ENCODE measurements around the gene FHIT.

Gene FHIT

GRCh38 chr3:60343831-60344230 lies 907.4 kb downstream of the FHIT start:
- no peaks in the 10 kb centered on the region for H3K9me3 ChIP-seq (ENCODE audit: control insufficient read depth, low read length)
- TF ChIP-seq CTCF (IDR thresholded peaks at IDR 0.05) = no peak
- no peaks in the 10 kb centered on the region for H3K4me1 ChIP-seq
- H3K9ac ChIP-seq = no peak overlapping the region
- no peak overlapping the region for H3K4me2 ChIP-seq (ENCODE audit: low read length)
- H3K4me3 ChIP-seq (ENCODE audit: low read depth, low read length) = no peak overlapping the region
- H3K27me3 ChIP-seq (ENCODE audit: control insufficient read depth, insufficient read depth, low read length) = no peaks in the 10 kb centered on the region
- H2AFZ ChIP-seq = no peak overlapping the region
- no peak overlapping the region for H3K27ac ChIP-seq
- H3K79me2 ChIP-seq = no peaks in the 10 kb centered on the region
- no peaks in the 10 kb centered on the region for H3K36me3 ChIP-seq (ENCODE audit: control insufficient read depth, insufficient read depth, low read length)

- Histone ChIP-seq H3K4me2 (ENCODE audit: low read length) (no peak overlapping the region), H3K4me1 (no peaks in the 10 kb centered on the region), H3K9me3 (ENCODE audit: control insufficient read depth, low read length) (no peaks in the 10 kb centered on the region), H3K9ac (no peak overlapping the region), H3K27ac (no peak overlapping the region), H2AFZ (no peak overlapping the region), H3K4me3 (ENCODE audit: low read depth, low read length) (no peak overlapping the region), H3K27me3 (ENCODE audit: control insufficient read depth, insufficient read depth, low read length) (no peaks in the 10 kb centered on the region), H3K36me3 (ENCODE audit: control insufficient read depth, insufficient read depth, low read length) (no peaks in the 10 kb centered on the region), H3K79me2 (no peaks in the 10 kb centered on the region)
- no peak for TF ChIP-seq CTCF (IDR thresholded peaks at IDR 0.05)
These were observed 911.9 kb downstream of the FHIT start for GRCh38 chr3:60339304-60339703.

- Histone ChIP-seq H3K27me3 (ENCODE audit: control insufficient read depth, insufficient read depth, low read length) (no peaks in the 10 kb centered on the region), H3K36me3 (ENCODE audit: control insufficient read depth, insufficient read depth, low read length) (no peaks in the 10 kb centered on the region), H3K27ac (no peak overlapping the region), H3K4me1 (no peaks in the 10 kb centered on the region), H3K4me2 (ENCODE audit: low read length) (no peak overlapping the region), H3K4me3 (ENCODE audit: low read depth, low read length) (no peak overlapping the region), H3K9ac (no peak overlapping the region), H3K9me3 (ENCODE audit: control insufficient read depth, low read length) (no peaks in the 10 kb centered on the region), H2AFZ (no peak overlapping the region), H3K79me2 (no peaks in the 10 kb centered on the region)
- no peak for TF ChIP-seq CTCF (IDR thresholded peaks at IDR 0.05)
These were observed 913.8 kb downstream of the FHIT start for GRCh38 chr3:60337421-60337820.

- no peak overlapping the region for H3K9ac ChIP-seq
- H3K4me3 ChIP-seq (ENCODE audit: low read depth, low read length) = no peak overlapping the region
- H3K36me3 ChIP-seq (ENCODE audit: control insufficient read depth, insufficient read depth, low read length) = no peaks in the 10 kb centered on the region
- no peaks in the 10 kb centered on the region for H3K4me1 ChIP-seq
- H3K27ac ChIP-seq = no peak overlapping the region
- H3K9me3 ChIP-seq (ENCODE audit: control insufficient read depth, low read length) = no peaks in the 10 kb centered on the region
- H3K4me2 ChIP-seq (ENCODE audit: low read length) = no peak overlapping the region
- H3K27me3 ChIP-seq (ENCODE audit: control insufficient read depth, insufficient read depth, low read length) = no peaks in the 10 kb centered on the region
- TF ChIP-seq CTCF (IDR thresholded peaks at IDR 0.05) = no peak
- no peaks in the 10 kb centered on the region for H3K79me2 ChIP-seq
- H2AFZ ChIP-seq = no peak overlapping the region
These were observed 915.2 kb downstream of the FHIT start for GRCh38 chr3:60336061-60336460.

GRCh38 chr3:60333710-60334109 lies 917.5 kb downstream of the FHIT start:
- Histone ChIP-seq H3K36me3 (ENCODE audit: control insufficient read depth, insufficient read depth, low read length) (no peaks in the 10 kb centered on the region), H3K9me3 (ENCODE audit: control insufficient read depth, low read length) (no peaks in the 10 kb centered on the region), H3K9ac (no peak overlapping the region), H3K4me1 (no peaks in the 10 kb centered on the region), H2AFZ (no peak overlapping the region), H3K4me3 (ENCODE audit: low read depth, low read length) (no peak overlapping the region), H3K27ac (no peak overlapping the region), H3K27me3 (ENCODE audit: control insufficient read depth, insufficient read depth, low read length) (no peaks in the 10 kb centered on the region), H3K4me2 (ENCODE audit: low read length) (no peak overlapping the region), H3K79me2 (no peaks in the 10 kb centered on the region)
- TF ChIP-seq CTCF (IDR thresholded peaks at IDR 0.05) = no peak
